Mesendoderm (in vitro differentiated cells): Measurements from ENCODE around the gene BSN.

ENCODE experiments used
- DNase-seq: peaks from one replicate; pipeline ENCODE4 v3.0.0; 2013
- H2AK5ac ChIP-seq: 2 replicates; pipeline ENCODE4 v1.6.1; 2013; ENCODE audit warnings: low read length, inconsistent platforms
- H2BK120ac ChIP-seq: 2 replicates; pipeline ENCODE4 v1.6.1; 2013; ENCODE audit warnings: low read depth, mild to moderate bottlenecking, low read length, moderate library complexity, mixed read lengths
- H2BK15ac ChIP-seq: replicated peaks from 2 replicates; pipeline ENCODE4 v1.6.1; 2013; ENCODE audit warnings: low read depth, mild to moderate bottlenecking, moderate library complexity
- H2BK5ac ChIP-seq: 2 replicates; pipeline ENCODE4 v1.6.1; 2013; ENCODE audit warnings: low read length, inconsistent platforms
- H3K18ac ChIP-seq: 2 replicates; pipeline ENCODE4 v1.6.1; 2013; ENCODE audit warnings: mild to moderate bottlenecking, low read length, mixed read lengths
- H3K23ac ChIP-seq: one replicate; pipeline ENCODE4 v1.6.1; 2013; ENCODE audit warnings: low read length
- H3K27ac ChIP-seq: 2 replicates; pipeline ENCODE4 v1.5.1; 2013; ENCODE audit warnings: low read depth, mild to moderate bottlenecking, inconsistent platforms, low read length, moderate library complexity
- H3K27me3 ChIP-seq: 2 replicates; pipeline ENCODE4 v1.6.1; 2013; ENCODE audit warnings: low read length, control low read depth, mild to moderate bottlenecking, inconsistent platforms; ENCODE audit not compliant: insufficient read depth, poor library complexity
- H3K36me3 ChIP-seq: 2 replicates; pipeline ENCODE4 v1.6.1; 2013; ENCODE audit warnings: low read length, inconsistent platforms; ENCODE audit not compliant: control insufficient read depth, insufficient read depth
- H3K4ac ChIP-seq: one replicate; pipeline ENCODE4 v1.6.1; 2013; ENCODE audit warnings: low read depth, mild to moderate bottlenecking, low read length, moderate library complexity
- H3K4me1 ChIP-seq: 2 replicates; pipeline ENCODE4 v1.6.1; 2013; ENCODE audit warnings: low read depth, low read length, inconsistent platforms; ENCODE audit not compliant: control insufficient read depth
- H3K4me2 ChIP-seq: 2 replicates; pipeline ENCODE4 v1.6.1; 2013; ENCODE audit warnings: low read length
- H3K4me3 ChIP-seq: 2 replicates; pipeline ENCODE4 v1.5.1; 2013; ENCODE audit warnings: mild to moderate bottlenecking, low read length
- H3K56ac ChIP-seq: one replicate; pipeline ENCODE4 v1.6.1; 2013; ENCODE audit warnings: low read length
- H3K79me1 ChIP-seq: 2 replicates; pipeline ENCODE4 v1.6.1; 2013; ENCODE audit warnings: low read length, inconsistent platforms
- H3K79me2 ChIP-seq: 2 replicates; pipeline ENCODE4 v1.6.1; 2013; ENCODE audit warnings: mild to moderate bottlenecking, low read length; ENCODE audit not compliant: control insufficient read depth, insufficient read depth
- H3K9ac ChIP-seq: 2 replicates; pipeline ENCODE4 v1.6.1; 2013; ENCODE audit warnings: low read length, inconsistent platforms
- H4K5ac ChIP-seq: one replicate; pipeline ENCODE4 v1.6.1; 2013; ENCODE audit warnings: low read length
- H4K8ac ChIP-seq: one replicate; pipeline ENCODE4 v1.6.1; 2013; ENCODE audit warnings: low read depth, mild to moderate bottlenecking, control low read depth, low read length, moderate library complexity
- WGBS: extraction: QIAGEN DNeasy Blood & Tissue Kit; methylation state at CpG from one replicate; pipeline ENCODE4 v1.1.7; 2013; ENCODE audit warnings: low lambda C conversion rate, missing lambda C conversion rate; ENCODE audit not compliant: insufficient coverage; ENCODE audit errors: extremely low coverage; 5-methylcytosine and 5-hydroxymethylcytosine counted together

BSN gene

DNA sequence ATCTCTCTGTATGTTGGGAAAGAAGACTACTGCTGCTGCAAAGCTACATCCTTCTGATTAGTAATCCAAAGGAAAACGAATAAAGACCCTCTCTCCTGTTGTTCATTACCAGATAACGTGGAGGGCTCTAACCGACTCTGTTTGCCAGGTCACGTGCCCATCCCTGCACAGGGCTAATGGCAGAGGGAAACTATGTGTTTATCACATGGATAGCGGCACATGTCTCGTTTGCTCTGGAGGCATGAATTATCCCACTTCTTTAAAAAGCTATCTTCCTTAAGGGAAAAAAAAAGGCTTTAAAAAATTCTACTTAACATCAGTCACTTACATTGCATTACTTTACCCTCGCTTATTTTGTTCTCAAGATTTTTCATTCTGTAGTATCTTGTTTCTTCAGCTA is 87.0 kb downstream of the BSN start:
- H2BK5ac ChIP-seq = no peak overlapping the region
- no peak overlapping the region for H3K4me3 ChIP-seq
- no peak overlapping the region for H2BK120ac ChIP-seq
- no peak overlapping the region for H3K56ac ChIP-seq
- H3K9ac ChIP-seq = no peak overlapping the region
- no peaks in the 10 kb centered on the region for H3K79me1 ChIP-seq
- H3K18ac ChIP-seq = no peak overlapping the region
- H3K79me2 ChIP-seq = no peaks in the 10 kb centered on the region
- DNase-seq = no peak
- no CpG with 5 or more reads among the region's 7 CpGs for whole genome bisulfite sequencing
- H3K4me2 ChIP-seq = no peak overlapping the region
- no peak overlapping the region for H4K5ac ChIP-seq
- H2BK15ac ChIP-seq = no peak overlapping the region
- no peaks in the 10 kb centered on the region for H3K4me1 ChIP-seq
- H3K27ac ChIP-seq = no peak overlapping the region
- H3K27me3 ChIP-seq = no peaks in the 10 kb centered on the region
- H3K4ac ChIP-seq = no peak overlapping the region
- H3K36me3 ChIP-seq = no peaks in the 10 kb centered on the region
- no peak overlapping the region for H4K8ac ChIP-seq
- no peak overlapping the region for H2AK5ac ChIP-seq
- no peak overlapping the region for H3K23ac ChIP-seq

- H3K9ac ChIP-seq = no peak overlapping the region
- H3K36me3 ChIP-seq = no peaks in the 10 kb centered on the region
- H3K4me3 ChIP-seq = no peak overlapping the region
- no peak overlapping the region for H3K18ac ChIP-seq
- H4K5ac ChIP-seq = no peak overlapping the region
- no CpG with 5 or more reads among the region's 14 CpGs for WGBS
- H3K27me3 ChIP-seq = no peaks in the 10 kb centered on the region
- H3K4me1 ChIP-seq = no peaks in the 10 kb centered on the region
- H3K23ac ChIP-seq = no peak overlapping the region
- no peak overlapping the region for H3K56ac ChIP-seq
- no peak overlapping the region for H3K4me2 ChIP-seq
- H2BK120ac ChIP-seq = no peak overlapping the region
- H3K27ac ChIP-seq = no peak overlapping the region
- no peak overlapping the region for H4K8ac ChIP-seq
- H3K79me1 ChIP-seq = no peaks in the 10 kb centered on the region
- H2AK5ac ChIP-seq = no peak overlapping the region
- H2BK5ac ChIP-seq = no peak overlapping the region
- no peak overlapping the region for H2BK15ac ChIP-seq
- H3K4ac ChIP-seq = no peak overlapping the region
- no peaks in the 10 kb centered on the region for H3K79me2 ChIP-seq
- DNase-seq = no peak
These were observed 87.8 kb downstream of the BSN start for GRCh38 chr3:49641921-49642707.

DNA sequence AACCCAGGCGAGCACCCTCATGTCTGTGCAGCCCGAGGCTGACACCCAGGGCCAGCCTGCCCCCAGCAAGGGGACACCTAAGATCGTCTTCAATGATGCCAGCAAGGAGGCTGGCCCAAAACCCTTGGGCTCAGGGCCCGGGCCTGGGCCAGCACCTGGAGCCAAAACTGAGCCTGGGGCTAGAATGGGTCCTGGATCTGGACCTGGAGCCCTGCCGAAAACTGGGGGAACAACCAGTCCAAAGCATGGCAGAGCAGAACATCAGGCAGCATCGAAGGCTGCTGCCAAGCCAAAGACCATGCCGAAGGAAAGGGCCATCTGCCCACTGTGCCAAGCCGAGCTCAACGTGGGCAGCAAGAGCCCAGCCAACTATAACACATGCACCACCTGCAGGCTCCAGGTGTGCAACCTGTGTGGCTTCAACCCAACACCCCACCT is 88.5 kb downstream of the BSN start:
- WGBS = no CpG with 5 or more reads among the region's 9 CpGs
- no peak overlapping the region for H3K4me3 ChIP-seq
- no peak overlapping the region for H3K56ac ChIP-seq
- no peak overlapping the region for H3K18ac ChIP-seq
- no peak overlapping the region for H3K4me2 ChIP-seq
- H2BK15ac ChIP-seq = no peak overlapping the region
- no peak overlapping the region for H2BK120ac ChIP-seq
- no peak overlapping the region for H2AK5ac ChIP-seq
- H3K23ac ChIP-seq = no peak overlapping the region
- H4K8ac ChIP-seq = no peak overlapping the region
- H3K4ac ChIP-seq = no peak overlapping the region
- no peaks in the 10 kb centered on the region for H3K79me2 ChIP-seq
- no peak overlapping the region for H3K27ac ChIP-seq
- DNase-seq = no peak
- H3K79me1 ChIP-seq = no peaks in the 10 kb centered on the region
- H4K5ac ChIP-seq = no peak overlapping the region
- no peaks in the 10 kb centered on the region for H3K27me3 ChIP-seq
- H3K4me1 ChIP-seq = no peaks in the 10 kb centered on the region
- H2BK5ac ChIP-seq = no peak overlapping the region
- H3K9ac ChIP-seq = no peak overlapping the region
- no peaks in the 10 kb centered on the region for H3K36me3 ChIP-seq

- Histone ChIP-seq H3K56ac (no peak overlapping the region), H3K27ac (no peak overlapping the region), H3K79me2 (no peaks in the 10 kb centered on the region), H3K36me3 (no peaks in the 10 kb centered on the region), H3K23ac (no peak overlapping the region), H2BK5ac (no peak overlapping the region), H3K18ac (no peak overlapping the region), H3K4me1 (no peaks in the 10 kb centered on the region), H4K8ac (no peak overlapping the region), H3K27me3 (no peaks in the 10 kb centered on the region), H3K4me2 (no peak overlapping the region), H3K4ac (no peak overlapping the region), H2BK120ac (no peak overlapping the region), H4K5ac (no peak overlapping the region), H2AK5ac (no peak overlapping the region), H3K9ac (no peak overlapping the region), H3K4me3 (no peak overlapping the region), H2BK15ac (no peak overlapping the region), H3K79me1 (no peaks in the 10 kb centered on the region)
- no peak for DNase-seq
- WGBS = no CpG with 5 or more reads among the region's 8 CpGs
These were observed 90.4 kb downstream of the BSN start for GRCh38 chr3:49644684-49645083.

DNA sequence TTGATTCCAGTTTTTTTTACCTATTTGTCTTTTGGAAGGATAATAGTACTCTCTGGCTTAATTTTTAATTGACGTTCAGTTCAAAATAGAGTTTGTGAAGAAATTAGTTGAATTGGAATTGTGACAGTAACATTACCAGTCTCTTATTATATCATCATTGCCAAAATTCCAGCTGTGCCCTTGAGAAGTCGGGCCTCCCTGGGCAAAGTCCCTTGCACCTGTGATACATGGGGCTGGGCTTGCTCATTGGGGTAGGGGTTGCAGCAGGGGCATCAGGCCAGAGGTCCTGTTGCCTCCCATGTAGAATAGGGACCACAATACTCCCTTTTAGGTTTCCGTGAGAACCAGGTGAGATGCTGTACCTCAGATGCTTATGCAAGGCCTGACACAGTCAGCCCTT is 92.0 kb downstream of the BSN start:
- H3K4me3 ChIP-seq = no peak overlapping the region
- no peaks in the 10 kb centered on the region for H3K4me1 ChIP-seq
- H2BK120ac ChIP-seq = no peak overlapping the region
- no peak for DNase-seq
- no peak overlapping the region for H4K5ac ChIP-seq
- H2BK15ac ChIP-seq = no peak overlapping the region
- H3K4me2 ChIP-seq = no peak overlapping the region
- H3K27ac ChIP-seq = no peak overlapping the region
- no peak overlapping the region for H3K9ac ChIP-seq
- H3K79me2 ChIP-seq = no peaks in the 10 kb centered on the region
- H4K8ac ChIP-seq = no peak overlapping the region
- no peaks in the 10 kb centered on the region for H3K36me3 ChIP-seq
- no peak overlapping the region for H3K23ac ChIP-seq
- H3K4ac ChIP-seq = no peak overlapping the region
- H3K27me3 ChIP-seq = no peaks in the 10 kb centered on the region
- H3K56ac ChIP-seq = no peak overlapping the region
- no peaks in the 10 kb centered on the region for H3K79me1 ChIP-seq
- no CpG with 5 or more reads among the region's 3 CpGs for WGBS
- no peak overlapping the region for H3K18ac ChIP-seq
- no peak overlapping the region for H2BK5ac ChIP-seq
- no peak overlapping the region for H2AK5ac ChIP-seq

- Histone ChIP-seq H3K36me3 (no peaks in the 10 kb centered on the region), H2BK120ac (no peak overlapping the region), H3K4me3 (no peak overlapping the region), H3K23ac (no peak overlapping the region), H3K79me2 (no peaks in the 10 kb centered on the region), H3K4ac (no peak overlapping the region), H3K56ac (no peak overlapping the region), H3K4me1 (no peaks in the 10 kb centered on the region), H3K27me3 (no peaks in the 10 kb centered on the region), H2AK5ac (no peak overlapping the region), H3K79me1 (no peaks in the 10 kb centered on the region), H3K27ac (no peak overlapping the region), H2BK5ac (no peak overlapping the region), H3K4me2 (no peak overlapping the region), H4K5ac (no peak overlapping the region), H3K9ac (no peak overlapping the region), H4K8ac (no peak overlapping the region), H3K18ac (no peak overlapping the region), H2BK15ac (no peak overlapping the region)
- DNase-seq = no peak
- WGBS = no CpG with 5 or more reads among the region's 2 CpGs
These were observed 93.5 kb downstream of the BSN start for GRCh38 chr3:49647741-49648140.
